Fibroblast of lung (primary cell): Measurements from ENCODE around the gene ARRB2. TPM values are rescaled to one million over a fixed set of nuclear protein-coding genes. Genes with fewer than 3 reads are reported as not detected.

Experiments used
- DNase-seq, 2 donors: peaks; one replicate each; pipeline versions ENCODE4 v3.0.0 to v3.0.0-alpha.2; 2010; ENCODE audit warnings: low read depth in 2 of 2
- H2AFZ ChIP-seq: 2 replicates; pipeline ENCODE4 v1.5.1; 2012; ENCODE audit warnings: low read length, control low read depth, inconsistent platforms
- H3K27ac ChIP-seq: 2 replicates; pipeline ENCODE4 v1.5.1; 2011; ENCODE audit warnings: low read length, control low read depth; ENCODE audit not compliant: insufficient read depth
- H3K27me3 ChIP-seq: 2 replicates; pipeline ENCODE4 v1.5.1; 2011; ENCODE audit warnings: mild to moderate bottlenecking, low read length; ENCODE audit not compliant: control insufficient read depth, insufficient read depth
- H3K36me3 ChIP-seq: 2 replicates; pipeline ENCODE4 v1.5.1; 2011; ENCODE audit warnings: low read length; ENCODE audit not compliant: control insufficient read depth, insufficient read depth
- H3K4me1 ChIP-seq: 2 replicates; pipeline ENCODE4 v1.5.1; 2011; ENCODE audit warnings: low read length; ENCODE audit not compliant: control insufficient read depth, insufficient read depth; ENCODE audit errors: extremely low read depth
- H3K4me2 ChIP-seq: 2 replicates; pipeline ENCODE4 v1.5.1; 2011; ENCODE audit warnings: low read length, control low read depth; ENCODE audit not compliant: insufficient read depth; ENCODE audit errors: extremely low read depth
- H3K4me3 ChIP-seq, 4 experiments: fragments of 200-600 bp in 1 of 4; sonication (generic) in 1 of 4; replicated peaks in 1 of 4; 2 replicates each; pipeline ENCODE4 v1.5.1; 2011 to 2016; ENCODE audit warnings: low read length in 4 of 4, low read depth in 3 of 4, mild to moderate bottlenecking in 3 of 4, control low read depth in 2 of 4, inconsistent platforms in 1 of 4, mixed read lengths in 1 of 4; ENCODE audit not compliant: insufficient read depth in 1 of 4; ENCODE audit errors: control extremely low read depth in 1 of 4
- H3K79me2 ChIP-seq: 2 replicates; pipeline ENCODE4 v1.5.1; 2012; ENCODE audit warnings: mild to moderate bottlenecking, low read length, inconsistent platforms; ENCODE audit not compliant: control insufficient read depth, insufficient read depth
- H3K9ac ChIP-seq: 2 replicates; pipeline ENCODE4 v1.5.1; 2011; ENCODE audit warnings: mild to moderate bottlenecking, low read length, control low read depth; ENCODE audit not compliant: insufficient read depth
- H3K9me3 ChIP-seq: 2 replicates; pipeline ENCODE4 v1.5.1; 2012; ENCODE audit warnings: low read depth, low read length; ENCODE audit not compliant: control insufficient read depth, insufficient read depth
- H4K20me1 ChIP-seq: 2 replicates; pipeline ENCODE4 v1.5.1; 2011; ENCODE audit warnings: low read length; ENCODE audit not compliant: control insufficient read depth, insufficient read depth; ENCODE audit errors: extremely low read depth
- CTCF ChIP-seq, 2 donors: IDR thresholded peaks in 1 of 2; conservative IDR thresholded peaks in 1 of 2; 1 replicate in 1 of 2; 2 replicates in 1 of 2; pipeline ENCODE4 v1.5.1; 2011 to 2012; ENCODE audit warnings: low read length in 2 of 2, control low read depth in 1 of 2, inconsistent platforms in 1 of 2, low read depth in 1 of 2, mild to moderate bottlenecking in 1 of 2
- EZH2 ChIP-seq: IDR thresholded peaks from 2 replicates; pipeline ENCODE4 v1.5.1; 2012; ENCODE audit warnings: low read length, control low read depth, mild to moderate bottlenecking; ENCODE audit errors: missing control alignments
- polyA plus RNA-seq, 2 donors: library from polyadenylated mRNA; depleted of rRNA in 1 of 2; stranded (reverse) in 1 of 2; unstranded in 1 of 2; fragments of >200 nt; gene quantifications; 2 replicates each; pipeline ENCODE4 v1.2.1, GENCODE V29; 2011 to 2012; ENCODE audit warnings: missing spikeins in 1 of 2
- total RNA-seq: library from RNA; depleted of rRNA; stranded (reverse); fragments of >200 nt; gene quantifications from 2 replicates; pipeline ENCODE4 v1.2.1, GENCODE V29; 2014

ARRB2 gene
- total and polyA plus RNA-seq, 2 donors (not counting 1 experiment from before 2014, with no cell fraction given), result 2.8 to 4.6 TPM

GRCh38 chr17:4665027-4665426 lies 45.4 kb upstream of the ARRB2 start:
- Histone ChIP-seq H4K20me1 (no peaks in the 10 kb centered on the region), H3K9ac (no peak overlapping the region), H3K27ac (no peak overlapping the region), H3K36me3 (no peaks in the 10 kb centered on the region), H2AFZ (no peak overlapping the region), H3K27me3 (peaks cover 9% of the 10 kb centered on the region), H3K4me1 (no peaks in the 10 kb centered on the region), H3K4me2 (no peak overlapping the region), H3K9me3 (no peaks in the 10 kb centered on the region), H3K4me3 (no peak overlapping the region), H3K79me2 (no peaks in the 10 kb centered on the region)
- TF ChIP-seq EZH2 (no peak), CTCF (conservative IDR thresholded peaks at IDR 0.05 in 1 of 2, IDR thresholded peaks at IDR 0.05 in 1 of 2; ENCODE audit: low read depth in 1 of 2, low read length in 2 of 2) (no peak)
- no peak for DNase-seq

DNA sequence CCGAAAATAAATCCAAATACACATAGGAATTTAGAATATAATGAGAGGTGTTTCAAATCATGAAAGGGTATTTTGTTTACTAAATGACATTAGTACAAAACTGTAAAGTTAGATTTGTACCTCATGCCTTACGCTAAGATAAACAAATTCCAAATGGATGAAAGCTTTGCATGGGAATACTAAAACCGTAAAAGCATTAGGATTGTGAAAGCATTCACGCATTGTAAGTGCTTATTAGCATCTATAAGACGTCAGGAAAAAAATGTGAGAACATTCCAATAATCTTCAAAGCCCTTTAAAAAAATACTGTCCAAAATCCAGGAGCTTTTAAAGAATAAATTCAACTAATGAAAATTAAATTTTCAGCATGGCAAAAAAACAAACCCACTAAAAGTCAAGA lies 44.1 kb upstream of the ARRB2 start:
- H4K20me1 ChIP-seq, result no peaks in the 10 kb centered on the region
- TF ChIP-seq EZH2 (no peak), CTCF (conservative IDR thresholded peaks at IDR 0.05 in 1 of 2, IDR thresholded peaks at IDR 0.05 in 1 of 2; ENCODE audit: low read depth in 1 of 2, low read length in 2 of 2) (no peak)
- H3K9me3 ChIP-seq, result no peaks in the 10 kb centered on the region
- DNase-seq, result peak in 1 of 2 donors; percentile 26
- H3K4me1 ChIP-seq, result no peaks in the 10 kb centered on the region
- H3K4me3 ChIP-seq, result no peak overlapping the region
- no peak overlapping the region for H3K27ac ChIP-seq
- H3K9ac ChIP-seq, result no peak overlapping the region
- H3K4me2 ChIP-seq, result no peak overlapping the region
- H3K79me2 ChIP-seq, result no peaks in the 10 kb centered on the region
- H2AFZ ChIP-seq, result no peak overlapping the region
- peaks cover 9% of the 10 kb centered on the region for H3K27me3 ChIP-seq
- H3K36me3 ChIP-seq, result peaks cover 2% of the 10 kb centered on the region

DNA sequence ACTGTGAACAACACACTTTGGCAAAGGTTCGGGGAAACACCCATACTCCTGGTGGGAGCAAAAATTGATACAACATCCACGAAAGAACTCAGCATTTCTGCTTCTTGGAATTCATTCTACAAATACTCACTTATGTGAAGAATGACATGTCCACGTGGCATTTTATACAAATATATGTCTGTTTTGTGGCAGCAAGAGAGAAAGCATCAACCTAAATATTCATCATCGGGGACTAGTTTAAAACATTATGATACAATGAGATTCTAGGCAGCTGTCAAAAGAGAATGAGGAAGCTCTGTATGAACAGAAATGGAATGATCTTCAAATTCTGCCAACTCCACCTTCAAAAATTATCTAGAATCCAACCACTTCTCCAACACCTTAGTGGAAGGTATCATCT lies 43.3 kb upstream of the ARRB2 start:
- Histone ChIP-seq H3K79me2 (no peaks in the 10 kb centered on the region), H2AFZ (no peak overlapping the region), H3K4me3 (no peak overlapping the region), H3K36me3 (peaks cover 4% of the 10 kb centered on the region), H3K4me1 (no peaks in the 10 kb centered on the region), H3K27me3 (peaks cover 9% of the 10 kb centered on the region), H3K9ac (no peak overlapping the region), H3K4me2 (no peak overlapping the region), H4K20me1 (no peaks in the 10 kb centered on the region), H3K9me3 (no peaks in the 10 kb centered on the region), H3K27ac (no peak overlapping the region)
- TF ChIP-seq CTCF (conservative IDR thresholded peaks at IDR 0.05 in 1 of 2, IDR thresholded peaks at IDR 0.05 in 1 of 2; ENCODE audit: low read depth in 1 of 2, low read length in 2 of 2), result no peak
- no peak for DNase-seq
